HG03565 (cell line): ENCODE measurements around the gene SQOR.

Experiments used
- ATAC-seq: cut with Tn5 transposase; IDR thresholded peaks from one replicate; pipeline ENCODE4 v1.9.1; 2021; ENCODE audit warnings: mild to moderate bottlenecking, moderate library complexity; ENCODE audit not compliant: unreplicated experiment

SQOR gene

DNA sequence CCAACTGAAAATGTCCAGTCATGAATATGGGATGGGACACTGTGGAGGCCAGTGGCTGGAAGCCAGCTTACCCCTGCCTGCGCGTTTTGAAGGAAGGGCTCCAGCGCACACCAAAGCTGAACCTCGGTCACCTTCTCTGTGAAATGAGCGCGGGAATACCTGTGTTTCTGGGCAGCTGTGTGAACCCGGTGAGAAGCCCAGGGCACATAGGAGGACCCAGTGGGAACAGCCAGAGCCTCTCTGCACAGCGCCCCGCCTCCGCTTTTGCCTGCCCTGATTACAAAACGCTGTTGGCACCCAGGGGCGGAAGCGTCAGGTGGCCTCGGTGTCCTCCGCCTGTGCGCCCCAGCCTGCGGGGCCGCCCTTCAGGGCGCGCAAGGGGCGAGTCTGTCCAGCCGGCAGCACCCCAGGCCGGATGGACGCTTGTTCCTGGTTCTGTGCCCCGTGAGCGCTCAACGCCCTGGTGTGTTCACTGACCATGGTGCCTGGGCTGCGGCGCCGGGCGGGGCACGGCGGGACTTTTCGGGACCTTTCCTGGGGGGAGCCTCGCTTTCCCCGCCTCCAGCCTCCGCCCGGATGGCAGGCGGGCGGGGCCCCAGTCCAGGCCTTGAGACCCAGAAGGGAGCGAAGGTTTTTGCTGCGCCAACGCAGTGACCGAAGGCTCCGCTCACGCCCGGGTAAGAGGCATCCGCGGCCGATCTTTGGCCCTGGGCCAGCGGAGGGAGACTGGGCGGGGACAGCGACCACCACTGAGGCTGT is at the start of gene SQOR:
TSS of gene SQOR (plus strand) at position 598 of the 759 bp plus-strand sequence. CDS start 23,895 bp downstream, outside the sequence.
- ATAC-seq = peak; percentile 61

- ATAC-seq = no peak
Observed at GRCh38 chr15:45585069-45585791, 49.6 kb upstream of the SQOR start.

DNA sequence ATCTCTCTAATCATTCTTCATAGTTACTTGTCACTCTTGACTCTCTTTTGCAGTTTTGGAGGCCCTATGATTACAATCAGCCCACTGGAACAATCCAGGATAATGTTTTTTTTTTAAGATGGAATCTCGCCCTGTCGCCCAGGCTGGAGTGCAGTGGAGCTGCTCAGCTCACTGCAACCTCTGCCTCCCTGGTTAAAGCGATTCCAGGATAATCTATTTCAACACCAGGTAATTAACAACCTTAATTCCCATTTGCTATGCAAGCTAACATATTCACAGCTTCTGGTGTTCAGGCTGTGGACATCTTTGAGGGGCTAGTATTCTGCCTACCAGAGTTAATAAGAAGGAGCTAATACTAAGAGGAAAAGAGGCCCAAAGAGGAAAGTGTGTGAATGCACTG is 48.7 kb upstream of the SQOR start:
- ATAC-seq = no peak

GRCh38 chr15:45586601-45587094 is 48.2 kb upstream of the SQOR start:
- peak; percentile 1 for ATAC-seq

GRCh38 chr15:45587095-45587862 is 47.5 kb upstream of the SQOR start, which contains the start of gene BLOC1S6:
TSS of gene BLOC1S6 (plus strand) at chr15:45587379. CDS start at chr15:45587444, 65 bp downstream.
- ATAC-seq = peak; percentile 69

- ATAC-seq = no peak
Observed at GRCh38 chr15:45587863-45588170, 47.0 kb upstream of the SQOR start.

DNA sequence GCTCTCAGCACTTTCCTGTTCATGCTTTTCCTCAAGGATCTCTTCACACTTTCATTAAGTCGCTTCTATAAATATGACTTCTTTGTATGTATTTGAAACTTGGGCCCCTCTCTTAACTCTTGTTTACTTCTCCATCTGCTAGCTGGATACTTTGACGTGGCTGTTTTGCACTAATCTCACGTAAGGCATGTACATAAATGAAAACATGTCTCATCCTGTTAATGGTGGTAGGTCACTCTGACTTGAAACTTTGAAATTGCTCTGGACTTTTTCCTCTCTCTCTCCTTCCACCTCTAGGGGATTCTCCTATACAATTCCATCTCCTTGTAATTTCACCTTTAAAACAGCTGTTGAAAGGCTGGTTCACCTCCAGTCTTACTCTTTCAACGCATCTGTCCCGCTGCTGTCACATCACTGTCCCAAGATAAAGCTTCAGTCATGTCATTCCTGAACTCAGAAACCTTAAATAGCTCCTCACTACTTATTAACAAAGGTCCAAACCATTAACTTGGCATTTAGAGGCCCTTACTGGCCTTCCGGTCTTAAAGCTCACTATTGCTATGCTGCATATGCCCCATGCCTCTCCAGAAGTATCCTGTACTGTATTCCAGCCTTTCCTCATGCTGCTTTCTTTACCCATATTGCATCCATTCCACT is 46.5 kb upstream of the SQOR start:
- no peak for ATAC-seq

DNA sequence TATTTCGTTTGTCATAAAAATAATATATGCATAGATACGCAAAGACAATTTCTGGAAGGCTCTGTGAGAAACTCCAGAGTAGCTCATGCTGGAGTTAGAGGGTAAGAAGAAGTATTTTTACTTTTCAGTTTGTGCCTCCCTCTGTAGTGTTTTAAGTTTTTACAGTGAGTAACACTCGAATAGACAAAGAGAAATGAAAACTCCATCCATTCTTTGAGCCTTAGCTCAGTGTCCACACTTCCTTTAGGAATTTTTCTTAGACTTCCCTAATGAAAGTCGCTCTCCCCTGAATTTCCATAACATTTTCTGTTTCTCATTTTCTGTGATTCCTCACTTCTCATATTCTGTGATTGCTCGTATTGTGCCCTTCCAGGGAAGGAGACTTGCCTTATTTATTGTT is 45.6 kb upstream of the SQOR start:
- ATAC-seq = no peak

DNA sequence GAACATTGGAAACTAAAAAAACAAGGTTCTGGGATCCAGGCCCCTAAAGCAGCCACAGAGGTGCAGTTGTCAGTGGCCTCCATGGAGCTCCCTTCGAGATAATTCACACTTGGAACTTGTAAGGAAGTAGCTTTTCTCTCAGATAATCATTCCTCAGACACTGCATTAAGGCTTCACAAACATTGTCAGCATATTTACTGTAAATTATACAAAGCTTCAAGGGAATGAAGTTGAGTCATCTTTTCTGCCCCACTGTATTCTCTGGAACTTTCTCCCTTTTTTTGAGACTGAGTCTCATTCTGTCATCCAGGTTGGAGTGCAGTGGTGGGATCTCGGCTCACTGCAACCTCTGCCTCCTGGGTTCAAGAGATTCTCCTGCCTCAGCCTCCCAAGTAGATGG is 40.5 kb upstream of the SQOR start:
- no peak for ATAC-seq

GRCh38 chr15:45594835-45595530 is 39.8 kb upstream of the SQOR start:
- ATAC-seq = no peak

- ATAC-seq = no peak
Observed at GRCh38 chr15:45603881-45604280, 30.9 kb upstream of the SQOR start.

DNA sequence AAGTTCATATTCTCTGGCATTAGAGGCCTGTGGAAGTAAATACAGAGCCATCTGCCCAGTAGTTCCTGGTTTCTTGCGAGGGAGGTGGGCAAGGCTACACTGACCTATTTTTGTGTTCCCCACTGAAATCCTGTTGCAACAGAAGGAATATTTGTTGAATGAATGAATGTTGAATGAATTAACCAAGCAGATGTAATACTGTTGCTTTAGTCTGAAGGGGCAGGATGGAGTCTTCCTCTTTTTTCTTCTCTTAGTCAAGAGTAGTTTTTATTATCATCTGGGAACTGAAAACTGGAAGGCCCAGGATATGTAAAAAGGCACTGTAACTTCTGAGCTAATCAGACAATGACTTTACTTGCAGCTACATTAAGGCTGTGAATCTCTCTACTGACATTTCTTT is 30.5 kb upstream of the SQOR start:
- ATAC-seq = no peak

DNA sequence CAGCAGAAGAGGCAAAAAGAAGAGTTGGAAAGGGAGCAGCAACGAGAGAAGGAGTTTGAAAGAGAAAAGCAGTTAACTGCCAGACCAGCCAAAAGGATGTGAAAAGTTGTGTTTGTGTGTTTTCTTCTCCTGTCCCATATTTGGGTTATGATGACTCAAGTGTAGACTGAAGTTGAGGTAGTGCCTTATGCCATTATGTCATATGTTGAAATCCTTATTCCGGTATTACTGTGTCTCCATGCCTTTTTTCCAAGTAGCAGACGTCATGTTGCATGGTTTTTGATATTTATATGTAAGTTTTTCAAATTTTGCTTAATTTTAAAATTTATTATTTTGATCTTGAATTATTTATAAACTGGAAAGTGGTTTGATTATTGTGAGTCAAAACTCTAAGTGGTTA is 28.4 kb upstream of the SQOR start:
- no peak for ATAC-seq

- ATAC-seq = no peak
Observed at GRCh38 chr15:45606841-45607240, 28.0 kb upstream of the SQOR start.

DNA sequence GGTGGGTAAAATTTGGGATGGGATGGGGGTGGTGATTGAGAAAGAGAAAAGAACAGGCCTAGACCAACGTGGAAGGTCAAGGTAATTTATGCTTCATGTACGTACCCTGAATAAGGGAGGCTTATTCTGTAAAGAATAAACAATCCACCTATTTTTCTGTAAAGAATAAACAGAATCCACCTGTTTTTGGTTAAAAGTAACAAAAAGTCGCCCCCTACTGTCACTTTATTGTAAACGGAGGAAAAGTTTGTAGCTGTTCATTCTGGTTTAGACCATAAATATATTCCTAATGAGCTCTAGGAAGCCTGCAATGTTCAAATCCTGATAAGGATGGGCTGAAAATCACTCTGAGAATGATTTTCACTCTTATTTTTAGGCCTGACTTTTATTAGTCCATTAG is 23.5 kb upstream of the SQOR start:
- no peak for ATAC-seq

DNA sequence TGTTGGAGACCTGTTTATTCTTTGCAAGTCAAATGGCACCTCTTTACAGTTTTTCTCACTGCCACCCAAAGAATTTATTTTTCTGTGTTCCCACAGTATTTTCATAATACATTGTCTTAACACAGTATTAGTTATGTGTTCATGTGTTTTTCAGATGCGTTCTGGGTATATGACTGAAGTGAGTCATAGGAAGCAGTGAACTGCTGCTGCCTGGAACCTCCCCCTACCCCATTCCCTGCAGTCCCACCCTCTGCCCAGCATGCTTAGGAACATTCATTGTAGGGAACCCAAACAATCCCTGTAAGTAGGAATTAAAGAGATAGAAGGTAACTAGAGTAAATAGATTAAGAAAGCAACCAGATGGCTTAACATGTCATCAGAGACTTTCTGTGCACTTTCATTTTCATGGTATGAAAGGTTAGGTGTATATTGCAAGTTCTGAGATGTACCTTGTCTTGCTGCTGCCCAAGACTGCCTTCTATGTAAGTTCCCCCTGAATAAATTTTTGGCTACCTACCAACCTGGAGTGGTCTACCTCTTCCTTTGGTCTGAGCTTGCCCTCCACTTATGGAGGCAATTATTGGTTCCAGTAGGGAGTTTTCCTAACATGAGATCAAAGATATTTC is 21.9 kb upstream of the SQOR start:
- no peak for ATAC-seq

DNA sequence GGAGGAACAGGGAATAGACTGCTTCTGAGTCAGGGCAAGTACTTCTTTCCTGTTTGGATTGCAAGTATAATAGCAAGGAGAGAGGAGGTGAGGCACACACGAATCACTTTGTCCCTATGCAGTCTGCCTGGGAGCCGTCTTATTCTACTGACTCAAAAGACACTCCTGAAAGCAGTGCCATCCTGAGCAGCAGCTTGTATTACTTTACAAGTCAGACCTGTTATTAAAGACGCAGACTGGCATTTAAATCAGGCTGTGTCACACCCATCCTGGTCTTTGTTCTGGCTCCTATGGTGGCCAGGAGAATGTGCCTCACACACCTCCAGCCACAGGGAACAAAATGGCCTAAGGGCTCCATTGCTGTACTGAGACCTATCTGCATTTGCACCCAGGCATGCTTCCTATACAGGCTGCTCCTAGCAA is 17.9 kb upstream of the SQOR start:
- no peak for ATAC-seq

- ATAC-seq = no peak
Observed at GRCh38 chr15:45618813-45619212, 16.0 kb upstream of the SQOR start.

GRCh38 chr15:45628136-45628535 is 6.7 kb upstream of the SQOR start:
- ATAC-seq = no peak
